ENCODE results near the gene ZNF280D.

GRCh38 chr15:56640549-56640948 is 92.8 kb downstream of the ZNF280D start:
- no peak for TF ChIP-seq CTCF (IDR thresholded peaks at IDR 0.05; ENCODE audit: borderline replicate concordance, extremely low read depth, low read length, poor library complexity, severe bottlenecking)
- no peak for TF ChIP-seq EZH2 (IDR thresholded peaks at IDR 0.05; ENCODE audit: borderline replicate concordance, low read depth, low read length, severe bottlenecking)

All from DND-41 (cell line).